ENCODE measurements around the gene IKZF4. TPM values are rescaled to one million over a fixed set of nuclear protein-coding genes. Genes with fewer than 3 reads are reported as not detected.
"Not testable (repeated sequence)": the region's sequence is repeated elsewhere in the genome, so short reads cannot be mapped to it uniquely, and the experiment has no call there.

IKZF4 gene
- total RNA-seq, 1 experiment from 2014 or later: 0.40 TPM

DNA sequence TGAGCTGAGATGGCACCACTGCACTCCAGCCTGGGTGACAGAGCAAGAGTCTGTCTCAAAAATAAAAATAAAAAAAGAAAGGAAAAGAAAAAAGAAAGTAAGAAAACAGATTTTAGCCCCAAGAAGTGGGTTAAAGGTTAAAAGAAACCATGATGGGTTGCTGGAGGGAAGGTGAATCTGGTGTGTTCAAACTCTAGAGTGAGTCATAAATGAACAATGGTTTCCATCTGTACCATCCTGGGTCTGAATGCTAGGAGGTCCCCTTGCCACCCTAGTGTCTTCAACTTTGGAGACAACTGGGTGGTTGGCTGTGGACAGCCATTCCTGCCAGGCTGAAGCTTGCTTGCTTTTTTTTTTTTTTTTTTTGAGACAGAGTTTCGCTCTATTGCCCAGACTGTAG, 19.3 kb downstream of the IKZF4 start:
- DNase-seq (ENCODE audit: low read depth): no peak

DNA sequence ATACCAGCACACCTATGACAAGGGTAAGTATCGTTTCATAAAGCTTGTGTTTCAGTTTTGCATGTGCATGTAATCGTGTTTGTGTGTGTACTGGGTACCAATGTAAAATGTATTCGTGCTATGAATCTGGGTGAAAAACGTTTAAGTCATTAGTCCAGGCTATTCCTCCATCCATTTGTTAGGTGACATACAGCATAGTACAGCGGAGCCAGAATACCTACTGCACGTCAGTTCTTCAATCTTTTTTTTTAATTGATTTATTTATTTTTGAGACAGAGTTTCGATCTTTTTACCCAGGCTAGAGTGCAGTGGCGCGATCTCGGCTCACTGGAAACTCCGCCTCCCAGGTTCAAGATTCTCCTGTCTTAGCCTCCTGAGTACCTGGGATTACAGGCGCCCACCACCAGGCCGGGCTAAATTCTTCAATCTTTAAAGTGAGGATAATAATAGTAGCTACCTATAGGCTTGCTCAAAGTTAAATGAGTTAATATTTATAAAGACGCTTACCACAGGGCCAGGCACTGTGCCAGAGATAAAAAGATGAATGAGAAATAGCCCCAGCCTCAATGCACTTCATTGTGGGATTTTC, 20.2 kb downstream of the IKZF4 start:
- DNase-seq (ENCODE audit: low read depth): no peak

- DNase-seq (ENCODE audit: low read depth): peak; percentile 100
Measured at GRCh38 chr12:56041552-56042429, 20.9 kb downstream of the IKZF4 start, which contains the start of gene RPS26. Gene RPS26 (plus strand): TSS chr12:56041918. CDS start chr12:56042167, 249 bp downstream.

- not testable (repeated sequence) for DNase-seq (ENCODE audit: low read depth)
Measured at GRCh38 chr12:56042430-56042813, 21.6 kb downstream of the IKZF4 start.

DNA sequence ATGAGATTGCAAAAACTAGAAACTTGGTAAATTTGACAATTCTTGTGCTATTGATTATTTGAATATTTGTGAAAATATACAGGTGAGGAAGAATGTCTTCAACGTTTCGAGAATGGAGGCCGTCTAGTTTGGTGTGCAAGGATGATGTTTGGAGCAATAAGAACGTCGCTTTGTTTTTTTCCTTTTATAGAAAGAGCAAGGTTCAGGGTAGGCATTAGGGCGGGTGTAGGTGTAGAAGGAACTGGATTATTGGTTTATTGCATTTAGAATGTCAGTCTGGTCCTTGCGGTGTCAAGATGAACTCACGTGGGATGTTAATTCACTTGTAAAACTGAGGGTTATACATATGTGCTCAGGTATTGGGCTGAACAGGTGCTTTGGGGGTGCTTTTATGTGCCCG, 22.0 kb downstream of the IKZF4 start:
- no peak for DNase-seq (ENCODE audit: low read depth)

DNA sequence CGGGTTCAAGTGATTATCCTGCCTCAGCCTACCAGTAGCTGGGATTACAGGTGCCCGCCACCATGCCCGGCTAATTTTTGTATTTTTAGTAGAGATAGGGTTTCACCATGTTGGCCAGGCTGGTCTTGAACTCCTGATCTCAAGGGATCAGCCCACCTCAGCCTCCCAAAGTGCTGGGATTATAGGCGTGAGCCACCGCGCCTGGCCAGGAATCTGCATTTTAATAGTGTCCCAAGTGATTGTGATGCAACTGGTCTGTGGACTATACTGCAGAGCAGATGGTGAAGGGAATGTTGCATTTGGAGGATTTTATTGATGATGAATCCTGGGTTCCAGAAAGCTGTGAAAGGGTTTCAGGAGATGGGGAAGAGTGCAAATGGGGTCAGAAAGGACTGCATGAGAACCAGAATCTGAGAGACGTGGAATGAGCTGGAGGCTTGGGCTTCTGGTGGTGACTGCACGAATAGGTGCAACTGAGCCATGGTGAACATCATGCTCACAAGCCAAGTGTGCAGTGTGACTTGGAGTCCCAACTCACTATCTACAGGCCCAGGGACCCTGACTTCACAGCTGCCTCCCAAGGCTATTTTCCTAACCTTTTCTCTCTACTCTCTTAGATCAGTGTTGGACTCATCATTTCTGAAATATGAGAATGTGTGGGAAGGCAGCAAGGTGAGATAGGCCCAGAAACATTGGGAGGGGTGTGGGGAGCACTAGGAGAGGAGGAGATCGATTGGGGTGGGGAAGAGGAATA, 25.4 kb downstream of the IKZF4 start:
- no peak for DNase-seq (ENCODE audit: low read depth)

DNA sequence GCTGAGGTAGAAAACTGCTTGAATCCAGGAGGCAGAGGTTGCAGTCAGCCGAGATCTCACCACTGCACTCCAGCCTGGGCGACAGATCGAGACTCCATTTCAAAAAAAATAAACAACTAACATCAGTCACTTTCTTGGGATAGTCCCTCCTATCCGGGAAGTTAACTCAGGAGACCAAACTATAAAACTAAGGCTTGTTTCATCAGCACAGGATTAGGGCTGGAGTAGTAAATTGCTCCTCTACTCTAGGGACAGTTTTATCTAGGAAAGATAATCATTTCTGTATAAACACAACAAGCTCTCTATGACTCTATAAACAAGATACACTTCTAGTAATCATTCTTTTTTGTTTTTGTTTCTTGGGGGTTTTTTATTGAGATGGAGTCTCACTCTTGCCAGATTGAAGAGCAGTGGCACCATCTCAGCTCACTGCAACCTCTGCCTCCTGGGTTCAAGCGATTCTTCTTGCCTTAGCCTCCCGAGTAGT, 32.6 kb downstream of the IKZF4 start:
- DNase-seq (ENCODE audit: low read depth): no peak

- peak; percentile 54 for DNase-seq (ENCODE audit: low read depth)
Measured at GRCh38 chr12:56059964-56060363, 39.1 kb downstream of the IKZF4 start.

DNA sequence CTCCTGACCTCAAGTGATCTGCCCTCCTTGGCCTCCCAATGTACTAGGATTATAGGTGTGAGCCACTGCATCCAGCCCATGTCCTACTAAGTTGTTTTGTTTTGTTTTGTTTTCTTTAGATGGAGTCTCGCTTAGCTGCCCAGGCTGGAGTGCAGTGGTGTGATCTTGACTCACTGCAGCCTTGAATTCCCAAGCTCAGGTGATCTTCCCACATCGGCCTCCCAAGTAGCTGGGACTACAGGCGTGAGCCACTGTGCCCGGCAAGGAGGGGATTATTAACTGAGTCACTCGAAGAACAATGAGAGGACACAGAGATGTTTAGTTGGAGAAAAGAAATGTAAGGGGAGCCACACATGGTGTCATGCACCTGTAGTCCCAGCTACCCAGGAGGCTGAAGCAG, 41.1 kb downstream of the IKZF4 start:
- DNase-seq (ENCODE audit: low read depth): no peak

DNA sequence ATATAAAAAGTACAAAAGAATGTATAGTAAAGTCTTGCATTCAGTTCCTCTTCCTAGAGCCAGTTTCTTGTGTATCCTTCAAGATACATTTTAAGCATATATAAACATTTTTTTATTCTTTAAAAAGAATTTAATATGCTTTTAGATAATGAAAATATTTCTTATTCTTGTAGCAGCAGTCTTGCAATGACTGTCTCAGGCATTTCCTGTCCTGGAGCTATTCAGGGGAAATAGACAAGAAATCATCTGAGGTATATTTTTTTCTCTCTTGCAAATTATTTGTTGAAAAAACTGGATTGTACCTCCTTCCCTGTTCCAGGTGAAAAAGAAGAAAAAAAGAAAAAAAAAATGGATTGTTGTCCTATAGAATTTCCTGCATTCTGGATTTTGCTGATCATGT, 42.2 kb downstream of the IKZF4 start:
- no peak for DNase-seq (ENCODE audit: low read depth)

GRCh38 chr12:56071648-56072047, 50.8 kb downstream of the IKZF4 start:
- no peak for DNase-seq (ENCODE audit: low read depth)

GRCh38 chr12:56074396-56074795, 53.6 kb downstream of the IKZF4 start:
- DNase-seq (ENCODE audit: low read depth): no peak

- not testable (repeated sequence) for DNase-seq (ENCODE audit: low read depth)
Measured at GRCh38 chr12:56077966-56078365, 57.1 kb downstream of the IKZF4 start.

DNA sequence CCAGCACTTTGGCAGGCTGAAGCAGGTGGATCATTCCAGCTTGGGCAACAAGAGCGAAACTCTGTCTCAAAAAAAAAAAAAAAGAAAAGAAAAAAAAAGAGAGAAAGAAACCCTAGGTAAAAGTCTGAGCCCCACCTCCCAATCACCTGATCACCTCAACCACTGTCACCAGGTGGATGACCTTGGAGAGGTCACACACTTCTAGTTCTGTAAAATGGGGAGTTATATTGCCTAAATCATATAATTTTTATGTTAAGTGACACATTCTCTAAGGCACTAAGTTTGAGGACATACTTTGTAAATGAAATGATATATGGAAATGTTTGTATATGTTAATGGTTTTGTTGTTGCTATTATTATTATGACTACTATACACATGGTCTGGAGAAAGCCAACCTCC, 57.6 kb downstream of the IKZF4 start:
- no peak for DNase-seq (ENCODE audit: low read depth)

DNA sequence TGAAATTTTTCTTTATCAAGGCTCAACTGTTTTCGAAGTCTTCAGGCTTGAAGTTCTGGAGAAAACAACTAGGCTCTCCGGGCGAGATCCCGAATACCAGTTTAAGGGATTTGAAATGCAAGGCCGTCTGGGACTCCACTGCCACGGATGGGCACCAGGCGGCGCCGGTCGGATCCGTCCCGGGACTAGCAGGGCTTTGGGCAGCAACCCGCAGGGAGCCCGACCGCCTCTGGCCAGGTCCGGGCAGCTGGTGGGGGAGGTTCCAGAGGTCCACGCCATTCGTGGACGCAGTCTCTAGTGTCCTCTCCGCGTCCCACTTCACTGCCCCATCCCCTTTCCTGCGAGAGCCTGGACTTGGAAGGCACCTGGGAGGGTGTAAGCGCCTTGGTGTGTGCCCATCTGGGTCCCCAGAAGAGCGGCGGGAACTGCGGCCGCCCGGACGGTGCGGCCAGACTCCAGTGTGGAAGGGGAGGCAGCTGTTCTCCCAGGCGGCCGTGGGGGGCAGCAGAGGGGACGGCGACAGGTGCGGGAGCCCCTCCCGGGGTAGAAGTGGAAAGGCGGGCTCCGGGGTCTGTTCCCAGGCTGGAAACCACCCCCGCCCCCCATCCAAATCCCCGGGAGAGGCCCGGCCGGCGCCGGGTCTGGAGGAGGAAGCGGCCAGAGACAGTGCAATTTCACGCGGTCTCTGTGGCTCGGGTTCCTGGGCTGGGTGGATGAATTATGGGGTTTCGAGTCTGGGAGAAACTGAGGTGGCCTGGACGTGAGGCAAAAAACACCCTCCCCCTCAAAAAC, 58.3 kb downstream of the IKZF4 start:
- DNase-seq (ENCODE audit: low read depth): peak; percentile 89

GRCh38 chr12:56079723-56080555, 59.1 kb downstream of the IKZF4 start, which contains the start of gene ERBB3:
Gene ERBB3 (plus strand): TSS chr12:56080165. CDS start chr12:56080301, 136 bp downstream.
- DNase-seq (ENCODE audit: low read depth): peak; percentile 90

GRCh38 chr12:56080556-56081138, 59.8 kb downstream of the IKZF4 start:
- no peak for DNase-seq (ENCODE audit: low read depth)

DNA sequence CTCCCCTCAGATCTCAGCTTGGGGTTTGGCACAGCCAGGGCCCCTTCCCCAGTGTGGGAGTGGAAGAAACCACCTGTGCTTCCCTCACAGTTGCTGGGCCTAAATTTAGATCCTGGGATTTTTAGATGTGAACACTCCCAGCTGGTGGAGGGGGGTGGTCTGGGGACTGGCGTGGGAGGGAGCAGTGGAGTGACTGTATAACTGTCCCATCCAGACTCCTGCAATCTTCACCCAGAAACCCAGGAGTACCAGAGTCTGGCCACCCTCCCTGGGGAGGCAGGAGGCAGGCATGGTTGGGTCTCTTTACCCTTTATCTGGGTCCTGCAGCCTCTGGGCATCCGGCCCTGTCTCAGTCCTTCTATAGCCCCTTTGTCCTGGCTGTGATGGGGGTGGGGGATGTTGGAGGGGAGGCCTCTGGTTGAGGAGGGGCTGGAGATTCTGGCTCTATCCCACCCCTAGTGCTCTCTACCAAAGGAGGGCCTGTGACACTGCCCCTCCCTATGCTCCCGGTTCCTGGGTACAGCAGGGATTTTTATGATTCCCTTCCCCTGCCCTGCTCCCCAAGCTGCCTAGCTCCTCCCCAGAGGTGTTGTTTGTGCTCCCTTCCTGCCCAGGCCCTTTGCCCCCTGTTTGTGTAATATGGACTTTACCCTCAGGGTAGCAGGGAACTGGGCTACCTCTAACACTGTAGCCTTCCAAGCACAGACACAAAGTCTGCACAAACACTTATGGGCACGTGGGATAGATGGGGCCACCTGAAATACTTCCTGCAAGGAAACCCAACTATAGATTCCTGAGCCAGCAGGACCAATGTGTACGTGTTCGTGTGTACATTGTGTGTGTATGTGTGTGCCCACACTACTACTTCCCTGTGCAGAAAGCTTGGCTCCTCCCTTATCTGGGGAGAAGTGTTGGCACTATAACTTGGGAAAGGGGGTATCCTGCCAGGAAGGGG, 60.8 kb downstream of the IKZF4 start:
- no peak for DNase-seq (ENCODE audit: low read depth)

- DNase-seq (ENCODE audit: low read depth): no peak
Measured at GRCh38 chr12:56082382-56082781, 61.5 kb downstream of the IKZF4 start.

Measured in Daoy (cell line).